DOHH2 (cell line): Measurements from ENCODE around the gene VGLL1.

Experiments used
- CTCF ChIP-seq: fragments of 200-600 bp; sonication (generic); IDR thresholded peaks from one replicate; pipeline ENCODE4 v1.5.1; 2014; ENCODE audit warnings: antibody characterized with exemption, mild to moderate bottlenecking, low read depth, low read length; ENCODE audit not compliant: poor library complexity, severe bottlenecking
- EZH2phosphoT487 ChIP-seq: fragments of 200-600 bp; sonication (generic); IDR thresholded peaks from 2 replicates; pipeline ENCODE4 v1.6.1; 2017; ENCODE audit warnings: borderline replicate concordance, mild to moderate bottlenecking, antibody characterized with exemption, low read length, moderate library complexity, mixed read lengths

- TF ChIP-seq CTCF (no peak), EZH2phosphoT487 (no peak)
Observed at GRCh38 chrX:136585960-136586359, 53.9 kb downstream of the VGLL1 start.
